Mesenteric fat pad (tissue), 1 donor: Measurements from ENCODE around the gene ZNF33A. TPM values are rescaled to one million over a fixed set of nuclear protein-coding genes. Genes with fewer than 3 reads are reported as not detected.
"Not testable (repeated sequence)": the region's sequence is repeated elsewhere in the genome, so short reads cannot be mapped to it uniquely, and the experiment has no call there.

Source experiments
- DNase-seq: peaks from one replicate; pipeline ENCODE4 v3.0.0-alpha.2; 2020; ENCODE audit warnings: low spot score
- long read RNA-seq: library from polyadenylated mRNA; unstranded; transcript quantifications from one replicate; pipeline ENCODE4 v2.0.0, GENCODE V29; 2020
- total RNA-seq: library from RNA; stranded (reverse); fragmentation: NEBNext Ultra II Directional; extraction: Animal tissue kit (Norgen Biotek cat#: 25700); gene quantifications from one replicate; pipeline ENCODE4 v1.2.1, GENCODE V29; 2021
- donor health status: DM: yes; HTN: yes; CAD: no.

Gene ZNF33A
- 16.4 TPM for total RNA-seq
- long read RNA-seq, full-length matches to known transcripts = 3 of 13 reads
- long read RNA-seq, partial matches to known transcripts = 1 of 13 reads
- long read RNA-seq, other reads (novel, unspliced or antisense) = 9 of 13 reads

- peak; percentile 94 for DNase-seq
These were observed at the start of gene ZNF33A for GRCh38 chr10:38010119-38010903. Gene ZNF33A, plus strand, starts transcription at chr10:38010675. Its CDS starts 1,667 bp downstream, at chr10:38012342.

GRCh38 chr10:37965006-37965405, 45.5 kb upstream of the ZNF33A start:
- DNase-seq = no peak

- DNase-seq = no peak
These were observed 38.1 kb upstream of the ZNF33A start for GRCh38 chr10:37972396-37972795.

DNA sequence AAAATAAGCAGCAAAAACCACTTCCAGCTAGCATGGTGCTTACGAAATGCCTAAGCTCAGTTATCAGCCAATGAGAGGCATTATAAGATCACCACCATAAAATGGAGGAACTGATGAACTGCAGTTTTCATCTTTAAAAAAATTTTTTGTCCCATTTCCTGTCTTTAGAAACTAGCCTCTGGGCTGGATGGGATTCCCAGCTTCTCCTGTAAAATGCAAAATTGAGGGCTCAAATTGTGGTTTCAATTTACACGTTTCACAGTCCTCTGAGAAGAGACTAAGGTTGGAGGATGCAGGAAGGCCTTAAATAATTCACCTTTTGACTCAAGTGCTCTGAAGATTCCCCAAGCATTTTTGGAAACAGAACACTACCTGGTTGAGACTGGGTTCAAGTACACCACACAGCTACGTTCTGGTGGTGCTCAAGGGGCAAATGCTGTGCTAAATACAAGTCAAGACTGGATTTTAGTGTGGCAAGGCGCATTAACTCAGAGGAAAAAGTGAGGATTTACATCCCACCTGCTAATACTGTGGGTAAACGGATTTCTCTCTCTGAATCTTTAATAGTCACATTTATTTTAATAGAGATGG, 35.0 kb upstream of the ZNF33A start:
- no peak for DNase-seq

GRCh38 chr10:37976091-37976879, 34.2 kb upstream of the ZNF33A start, which contains the start of gene ZNF25:
Gene ZNF25, minus strand, starts transcription at chr10:37976647. Its CDS starts 4,925 bp downstream, at chr10:37971722.
- DNase-seq = peak; percentile 100

GRCh38 chr10:37976880-37977203, 33.6 kb upstream of the ZNF33A start:
- DNase-seq = no peak

DNA sequence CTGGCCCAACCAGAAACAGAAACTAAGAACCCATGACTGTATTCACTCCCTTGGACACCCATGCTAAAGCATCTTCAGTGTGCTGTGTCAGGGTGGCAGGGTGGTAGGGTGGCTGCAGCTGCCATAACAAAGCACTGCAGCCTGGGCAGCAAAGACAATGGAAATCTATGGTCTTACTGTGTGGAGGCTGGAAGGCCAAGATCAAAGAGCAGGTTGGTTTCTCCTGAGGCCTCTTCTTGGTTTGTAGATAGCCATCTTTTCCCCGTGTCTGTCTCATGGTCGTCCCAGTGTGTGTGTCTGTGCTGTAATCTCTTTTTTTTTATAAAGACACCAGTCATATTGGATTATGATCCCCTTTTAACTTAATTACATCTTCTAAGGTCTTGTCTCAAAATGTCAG, 18.8 kb upstream of the ZNF33A start:
- no peak for DNase-seq

GRCh38 chr10:37992083-37992482, 18.4 kb upstream of the ZNF33A start:
- no peak for DNase-seq

- DNase-seq = not testable (repeated sequence)
These were observed 11.6 kb upstream of the ZNF33A start for GRCh38 chr10:37998920-37999319.

DNA sequence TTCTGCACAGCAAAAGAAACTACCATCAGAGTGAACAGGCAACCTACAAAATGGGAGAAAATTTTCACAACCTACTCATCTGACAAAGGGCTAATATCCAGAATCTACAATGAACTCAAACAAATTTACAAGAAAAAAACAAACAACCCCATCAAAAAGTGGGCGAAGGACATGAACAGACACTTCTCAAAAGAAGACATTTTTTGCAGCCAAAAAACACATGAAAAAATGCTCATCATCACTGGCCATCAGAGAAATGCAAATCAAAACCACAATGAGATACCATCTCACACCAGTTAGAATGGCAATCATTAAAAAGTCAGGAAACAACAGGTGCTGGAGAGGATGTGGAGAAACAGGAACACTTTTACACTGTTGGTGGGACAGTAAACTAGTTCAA, 10.0 kb upstream of the ZNF33A start:
- DNase-seq = not testable (repeated sequence)

DNA sequence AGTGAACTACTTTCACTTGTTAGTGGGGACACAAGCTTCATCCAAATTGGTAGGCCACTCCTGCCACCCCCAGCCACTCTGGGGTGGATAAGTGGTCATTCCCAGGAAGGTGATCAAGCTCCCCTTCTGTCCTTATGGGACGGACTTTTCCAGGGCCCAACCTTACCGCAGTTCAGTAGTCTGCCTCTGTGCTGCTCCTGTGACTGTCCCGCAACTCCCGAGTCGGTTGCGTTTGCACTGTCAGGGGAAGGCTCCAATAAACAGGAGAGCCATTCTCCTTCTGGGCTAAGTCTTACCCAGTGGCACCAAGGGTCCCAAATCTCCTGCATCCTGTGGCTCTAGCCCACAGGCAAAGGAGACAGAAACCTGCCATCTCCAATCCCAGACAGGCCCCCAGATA, 7.4 kb upstream of the ZNF33A start:
- DNase-seq = no peak

DNA sequence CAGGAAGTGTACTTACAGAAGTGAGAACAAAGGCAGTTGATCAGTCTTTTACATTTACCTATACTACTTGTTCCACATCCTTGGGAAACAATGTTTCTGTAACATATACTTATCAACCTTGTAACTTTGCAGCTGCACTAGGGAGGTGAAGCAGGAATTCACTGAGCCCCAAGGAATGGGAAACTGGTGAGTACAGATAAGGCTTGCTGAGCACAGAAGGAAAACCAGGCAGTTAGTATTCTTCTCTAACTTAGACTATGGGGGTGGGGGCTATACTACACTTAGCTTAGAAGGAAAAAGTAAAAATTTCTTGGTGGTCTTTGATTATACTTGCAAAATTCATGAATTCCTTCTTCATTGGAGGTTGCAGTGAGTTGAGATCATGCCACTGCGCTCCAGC, 6.9 kb upstream of the ZNF33A start:
- DNase-seq = no peak

- no peak for DNase-seq
These were observed 2.9 kb upstream of the ZNF33A start for GRCh38 chr10:38007551-38007950.

DNA sequence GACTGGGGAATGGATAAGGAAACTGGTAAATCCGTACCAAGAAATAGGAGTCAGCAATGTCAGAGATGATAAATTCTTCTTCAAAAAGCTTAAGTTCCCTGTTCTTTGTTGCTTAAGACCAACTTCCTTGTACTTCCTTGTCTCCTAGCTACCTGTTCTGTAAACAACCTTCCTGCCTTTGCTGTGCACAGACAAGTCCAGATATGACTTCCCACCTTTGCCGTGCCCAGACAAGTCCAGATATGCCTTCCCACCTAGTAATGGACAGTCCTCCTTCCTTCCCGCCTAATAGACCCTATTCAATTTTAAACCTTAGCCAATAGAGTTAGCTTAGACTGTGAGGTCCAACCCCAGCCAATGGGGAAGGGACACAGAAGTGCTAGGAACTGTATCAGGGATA, 2.5 kb upstream of the ZNF33A start:
- DNase-seq = no peak

DNA sequence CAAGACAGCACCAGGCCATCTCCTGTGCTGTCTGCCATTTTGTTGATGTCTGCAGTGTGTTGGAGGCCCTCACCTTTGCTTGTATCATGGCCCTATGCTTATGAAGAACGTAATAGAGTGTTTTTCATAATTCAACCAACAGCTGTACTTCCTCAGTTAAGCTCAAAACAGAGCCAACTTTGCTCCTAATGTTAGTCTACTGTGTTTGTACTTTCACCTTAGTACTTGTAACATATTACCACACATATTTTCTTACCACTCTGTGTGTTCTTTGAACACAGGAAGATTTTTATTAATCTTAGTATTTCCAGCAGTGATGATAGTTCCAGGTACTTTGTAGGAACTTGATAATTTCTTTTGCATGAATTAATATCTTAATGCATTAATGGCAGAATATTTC, 5.9 kb downstream of the ZNF33A start:
- no peak for DNase-seq

GRCh38 chr10:38019124-38019523, 8.6 kb downstream of the ZNF33A start:
- not testable (repeated sequence) for DNase-seq

DNA sequence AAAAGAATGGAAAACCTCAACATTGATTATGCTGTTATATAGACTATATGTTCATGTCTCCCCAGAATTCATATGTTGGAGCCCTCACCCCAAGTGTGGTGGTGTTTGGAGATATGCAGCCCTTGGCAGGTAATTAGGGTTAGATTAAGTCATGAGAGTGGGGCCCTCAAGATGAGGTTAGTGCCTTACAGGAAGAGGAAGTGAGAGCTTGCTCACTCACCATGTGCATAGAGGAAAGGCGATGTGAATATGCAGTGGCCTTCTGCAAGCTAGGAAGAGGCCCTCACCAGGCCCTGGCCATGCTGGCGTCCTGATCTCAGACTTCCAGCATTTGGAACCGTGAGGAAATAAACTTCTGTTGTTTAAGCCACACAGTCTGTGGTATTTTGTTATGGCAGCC, 14.8 kb downstream of the ZNF33A start:
- no peak for DNase-seq

DNA sequence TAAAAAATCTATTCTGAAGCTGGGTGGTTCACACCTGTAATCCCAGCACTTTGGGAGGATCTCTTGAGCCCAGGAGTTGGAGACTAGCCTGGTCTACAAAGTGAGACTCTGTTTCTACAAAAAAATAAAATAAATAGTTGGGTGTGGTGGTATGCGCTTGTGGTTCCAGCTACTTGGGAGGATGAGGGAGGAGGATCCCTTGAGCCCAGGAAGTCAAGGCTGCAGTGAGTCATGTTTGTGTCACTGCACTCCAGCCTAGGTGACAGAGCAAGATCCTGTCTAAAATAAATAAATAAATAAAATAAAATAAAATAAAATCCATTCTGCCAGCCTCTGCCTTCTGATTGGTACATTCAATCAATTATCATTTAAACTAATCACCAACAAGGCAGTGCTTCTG, 17.5 kb downstream of the ZNF33A start:
- DNase-seq = no peak

- DNase-seq = no peak
These were observed 22.4 kb downstream of the ZNF33A start for GRCh38 chr10:38032886-38033285.

GRCh38 chr10:38038107-38038931, 27.8 kb downstream of the ZNF33A start:
- DNase-seq = no peak

DNA sequence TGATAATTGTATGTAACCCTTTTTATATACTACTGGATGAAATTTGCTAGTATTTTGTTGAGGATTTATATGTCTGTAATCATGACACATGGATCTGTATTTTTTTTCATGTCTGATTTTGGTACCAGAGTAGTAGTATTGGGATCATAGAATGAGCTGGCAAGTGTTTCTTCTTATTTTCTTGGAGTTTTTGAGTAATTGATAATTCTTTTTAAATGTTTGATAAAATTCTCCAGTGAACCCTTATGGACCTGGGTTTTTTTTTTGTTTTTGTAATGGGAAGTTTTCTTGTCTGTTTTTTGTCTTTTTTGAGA, 28.4 kb downstream of the ZNF33A start:
- DNase-seq = no peak
